Femur (tissue), 1 donor: ENCODE measurements around the gene PRMT7.
A peak's percentile ranks its signal among the peaks of the same experiment; 100 is the strongest.

Experiments
- DNase-seq: peaks from one replicate; pipeline ENCODE4 v3.0.0-alpha.2; 2017

PRMT7 gene

DNA sequence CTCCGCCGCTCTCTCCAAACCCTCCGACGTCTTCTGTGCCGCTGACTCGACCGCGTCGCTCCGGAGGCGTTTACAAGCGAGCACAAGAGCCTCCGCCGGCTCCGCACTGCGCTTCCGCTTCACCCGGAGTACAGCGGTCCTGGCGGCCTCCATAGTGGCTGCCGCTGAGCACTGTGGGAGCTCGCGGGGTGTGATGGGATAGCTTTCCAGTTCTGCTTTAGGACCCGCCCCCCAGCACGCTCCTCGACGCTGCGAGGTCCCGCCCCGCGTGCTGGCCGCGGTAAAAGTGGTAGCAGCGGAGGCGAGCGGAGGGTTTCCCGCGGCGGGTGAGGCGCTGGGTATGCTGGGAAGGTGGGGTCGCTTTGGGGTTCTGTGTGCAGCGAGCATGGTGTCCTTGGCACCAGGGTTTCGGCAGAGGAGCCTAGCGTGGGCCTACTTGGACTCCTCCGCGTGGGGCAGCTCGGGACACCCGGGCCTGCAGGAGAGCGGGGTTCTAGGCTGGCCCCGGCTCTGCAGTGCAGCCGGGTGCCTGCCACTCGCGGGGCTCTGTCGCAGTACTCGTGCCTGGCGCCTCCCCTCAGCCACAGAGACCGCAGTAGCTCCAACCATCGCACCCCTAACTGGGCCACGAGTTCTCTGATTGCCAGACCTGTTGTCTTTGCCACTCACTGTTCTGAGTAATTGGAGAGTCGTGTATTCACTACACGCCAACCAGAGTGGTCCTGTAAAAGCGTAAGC lies at the start of gene PRMT7, which contains the start of gene SLC7A6OS:
Gene PRMT7 (plus strand): TSS at position 246 of the 738 bp plus-strand sequence. CDS start 4,961 bp downstream, outside the sequence.
Gene SLC7A6OS (minus strand): TSS at position 173 of the 738 bp plus-strand sequence. CDS start 20 bp downstream, at position 153.
- peak; percentile 95 for DNase-seq

GRCh38 chr16:68263559-68264127 lies 47.2 kb upstream of the PRMT7 start:
- no peak for DNase-seq

DNA sequence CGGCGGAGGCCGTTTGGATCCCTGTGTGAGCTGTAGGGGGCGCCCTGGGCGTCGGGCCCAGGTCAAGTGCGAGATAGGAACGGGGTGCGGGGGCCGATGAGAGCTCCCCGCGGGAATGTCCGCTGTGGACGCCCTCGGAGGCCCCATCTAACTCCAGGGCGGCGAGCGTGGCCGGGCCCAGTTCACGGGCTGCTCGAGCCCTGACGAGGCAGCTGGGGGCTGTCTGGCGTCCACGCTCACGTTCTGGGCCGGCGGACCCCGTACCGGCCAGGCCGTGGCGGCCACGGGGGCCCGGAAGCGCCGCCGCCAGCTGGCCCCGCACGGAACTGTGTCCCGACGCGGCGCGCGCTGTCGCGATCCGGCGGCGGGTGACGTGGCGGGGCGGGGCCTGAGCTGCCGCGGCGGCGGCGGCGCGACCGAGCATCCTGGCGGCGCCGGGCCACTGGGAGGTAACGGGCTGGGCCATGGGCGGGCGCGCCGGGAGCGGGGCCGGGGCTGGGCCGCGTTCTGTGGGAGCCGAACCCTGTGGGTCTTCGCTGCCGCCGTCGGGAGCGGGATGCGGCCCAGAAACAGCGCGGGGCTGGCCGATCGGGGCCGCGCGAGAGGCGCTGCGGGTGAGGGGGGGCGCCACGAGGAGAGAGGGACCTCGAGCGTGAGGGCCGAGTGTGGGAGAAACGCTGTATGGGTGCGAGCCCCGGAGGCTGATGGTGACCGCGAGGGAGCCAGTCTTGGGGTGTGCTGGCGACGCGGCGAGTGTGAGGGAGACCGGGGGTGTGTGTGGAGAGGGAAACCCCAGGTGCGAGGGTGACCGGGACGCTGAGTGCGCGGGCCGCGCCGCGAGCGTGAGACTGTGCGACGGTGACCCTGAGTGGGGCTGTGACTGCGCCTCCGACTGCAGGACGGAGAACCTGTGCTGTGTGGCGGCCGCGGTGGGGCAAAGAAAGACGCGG lies 46.4 kb upstream of the PRMT7 start, which contains the start of gene SLC7A6:
Gene SLC7A6 (plus strand): TSS at position 399 of the 950 bp plus-strand sequence. CDS start 10,201 bp downstream, outside the sequence.
- peak; percentile 81 for DNase-seq

- peak; percentile 49 for DNase-seq
These were observed 45.5 kb upstream of the PRMT7 start for GRCh38 chr16:68265078-68265920.

DNA sequence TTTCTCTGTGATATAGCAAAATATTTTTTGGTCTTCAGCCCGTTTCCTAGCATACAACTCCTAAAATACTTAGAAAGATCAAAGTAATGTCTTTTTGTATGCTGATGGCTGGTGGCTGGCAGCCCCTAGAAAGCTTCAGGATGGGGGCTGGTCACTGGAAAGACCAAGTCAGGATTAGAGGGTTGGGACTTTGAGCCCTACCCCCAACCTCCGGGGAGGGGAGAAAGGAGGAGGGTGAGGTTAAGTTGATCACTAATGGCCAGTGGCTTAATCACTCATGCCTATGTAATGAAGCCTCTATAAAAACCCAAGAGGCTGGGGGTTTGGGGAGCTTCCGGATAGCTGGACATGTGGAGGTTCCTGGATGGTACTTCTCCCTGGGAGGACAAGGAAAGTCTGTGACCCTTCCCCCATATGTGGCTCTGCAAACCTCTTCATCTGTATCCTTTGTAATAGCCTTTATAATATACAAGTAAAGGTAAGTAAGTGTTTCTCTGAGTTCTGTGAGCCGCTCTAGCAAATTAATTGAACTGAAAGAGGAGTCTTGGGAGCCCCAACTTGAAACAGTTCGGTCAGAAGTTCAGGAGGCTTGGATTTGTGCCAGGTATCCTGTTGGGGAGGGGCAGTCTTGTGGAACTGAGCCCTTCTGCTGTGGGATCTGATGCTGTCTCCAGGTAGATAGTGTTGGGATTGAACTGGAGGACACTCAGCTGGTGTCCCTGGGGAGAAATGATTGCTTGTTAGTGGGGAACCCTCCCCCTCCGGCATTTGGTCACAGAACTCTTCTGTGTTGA lies 43.0 kb upstream of the PRMT7 start:
- no peak for DNase-seq

- no peak for DNase-seq
These were observed 41.0 kb upstream of the PRMT7 start for GRCh38 chr16:68269793-68270192.

DNA sequence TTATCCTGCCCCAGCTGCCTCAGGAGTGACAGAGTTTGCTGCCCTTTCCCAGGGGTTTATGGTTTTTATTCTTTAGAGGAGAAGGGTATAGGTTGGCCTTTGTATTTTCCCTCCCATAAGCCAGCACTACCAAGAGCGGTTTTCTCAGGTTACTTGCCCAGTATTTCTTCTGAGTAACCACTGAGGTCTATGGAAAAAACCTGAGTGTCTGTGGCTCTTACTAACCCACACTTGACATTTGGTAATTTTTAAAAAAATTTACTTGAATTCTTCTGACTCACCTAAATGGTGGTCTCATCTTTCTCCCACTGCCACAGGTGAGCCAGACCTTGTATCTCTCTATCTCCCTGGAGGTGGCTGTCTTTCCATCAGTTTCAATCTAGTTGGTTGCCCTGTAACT lies 40.5 kb upstream of the PRMT7 start:
- DNase-seq = no peak

GRCh38 chr16:68272507-68273209 lies 38.2 kb upstream of the PRMT7 start:
- DNase-seq = no peak

DNA sequence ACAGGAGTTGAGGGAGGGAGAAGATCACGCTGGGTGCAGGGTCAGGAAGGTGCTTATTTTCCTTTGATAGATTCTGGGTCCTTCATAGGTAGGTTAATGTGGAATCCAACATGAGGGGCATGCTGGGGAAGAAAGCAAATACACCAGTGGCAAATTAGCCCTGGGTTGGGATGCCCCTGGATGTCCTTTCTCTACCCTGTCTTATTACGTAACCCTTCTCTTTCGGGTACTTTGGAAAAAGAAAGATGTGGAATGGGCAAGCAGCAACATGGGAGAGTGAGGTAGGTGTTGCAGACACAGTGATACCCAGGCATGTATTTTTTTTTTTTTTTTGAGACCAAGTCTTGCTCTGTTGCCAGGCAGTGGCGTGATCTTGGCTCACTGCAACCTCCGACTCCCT lies 37.4 kb upstream of the PRMT7 start:
- no peak for DNase-seq

DNA sequence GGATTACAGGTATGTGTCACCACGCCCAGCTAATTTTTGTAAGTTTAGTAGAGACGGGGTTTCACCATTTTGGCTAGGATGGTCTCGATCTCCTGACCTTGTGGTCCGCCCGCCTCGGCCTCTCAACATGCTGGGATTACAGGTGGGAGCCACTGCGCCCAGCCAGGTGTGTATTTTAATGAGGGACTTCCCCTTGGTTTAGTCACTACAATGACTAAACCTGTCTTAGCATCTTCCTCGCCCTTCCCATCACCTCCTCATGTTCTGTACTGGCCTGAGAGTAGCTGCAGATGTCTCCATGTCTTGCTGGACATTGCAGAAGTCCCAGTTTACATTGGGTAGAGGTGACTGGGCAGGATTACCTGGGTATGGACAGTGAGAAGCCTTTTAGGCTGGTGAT lies 36.9 kb upstream of the PRMT7 start:
- no peak for DNase-seq

DNA sequence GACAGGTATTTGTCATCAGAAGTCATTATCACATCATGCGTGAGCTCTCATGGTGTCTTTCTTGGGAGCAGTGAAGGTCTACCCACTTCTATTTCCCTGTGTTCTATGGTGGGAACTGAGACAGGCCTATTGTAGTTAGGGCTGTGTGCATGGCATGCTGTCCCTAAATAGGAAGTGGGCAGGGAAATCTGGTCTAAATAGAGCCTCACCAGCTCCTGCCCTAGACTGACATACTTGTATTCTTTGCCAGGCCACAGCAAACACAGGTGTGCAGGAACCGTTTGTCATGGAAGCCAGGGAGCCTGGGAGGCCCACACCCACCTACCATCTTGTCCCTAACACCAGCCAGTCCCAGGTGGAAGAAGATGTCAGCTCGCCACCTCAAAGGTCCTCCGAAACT lies 36.4 kb upstream of the PRMT7 start:
- no peak for DNase-seq

DNA sequence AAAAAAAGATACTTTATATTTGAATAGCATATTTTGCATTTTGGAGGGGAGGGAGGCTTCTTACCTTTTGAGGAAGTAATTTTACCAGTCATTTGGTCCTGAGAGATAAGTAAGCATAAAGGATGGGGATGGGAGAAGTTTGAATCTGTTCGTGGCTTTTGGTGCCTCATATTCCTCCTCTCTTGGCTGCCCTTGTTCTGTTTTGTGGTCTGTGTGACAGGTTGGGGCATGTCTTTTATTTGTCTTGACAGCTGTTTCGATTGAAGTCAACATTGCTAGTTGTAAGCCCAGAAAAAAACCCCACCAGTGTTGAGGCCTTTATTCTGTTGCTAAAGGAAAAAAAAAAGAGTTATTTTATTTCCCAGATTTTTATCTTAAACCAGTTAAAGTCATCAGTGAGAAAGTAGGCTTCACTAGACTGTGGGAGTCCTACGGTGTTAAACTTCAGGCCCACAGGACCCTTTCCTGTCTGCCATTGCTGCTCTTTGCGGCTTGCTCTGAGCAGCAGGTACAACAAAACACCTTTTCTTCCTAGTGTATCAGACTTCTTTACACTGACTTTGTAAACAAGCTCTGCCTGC lies 35.1 kb upstream of the PRMT7 start:
- DNase-seq = no peak

- no peak for DNase-seq
These were observed 34.6 kb upstream of the PRMT7 start for GRCh38 chr16:68276223-68276622.

DNA sequence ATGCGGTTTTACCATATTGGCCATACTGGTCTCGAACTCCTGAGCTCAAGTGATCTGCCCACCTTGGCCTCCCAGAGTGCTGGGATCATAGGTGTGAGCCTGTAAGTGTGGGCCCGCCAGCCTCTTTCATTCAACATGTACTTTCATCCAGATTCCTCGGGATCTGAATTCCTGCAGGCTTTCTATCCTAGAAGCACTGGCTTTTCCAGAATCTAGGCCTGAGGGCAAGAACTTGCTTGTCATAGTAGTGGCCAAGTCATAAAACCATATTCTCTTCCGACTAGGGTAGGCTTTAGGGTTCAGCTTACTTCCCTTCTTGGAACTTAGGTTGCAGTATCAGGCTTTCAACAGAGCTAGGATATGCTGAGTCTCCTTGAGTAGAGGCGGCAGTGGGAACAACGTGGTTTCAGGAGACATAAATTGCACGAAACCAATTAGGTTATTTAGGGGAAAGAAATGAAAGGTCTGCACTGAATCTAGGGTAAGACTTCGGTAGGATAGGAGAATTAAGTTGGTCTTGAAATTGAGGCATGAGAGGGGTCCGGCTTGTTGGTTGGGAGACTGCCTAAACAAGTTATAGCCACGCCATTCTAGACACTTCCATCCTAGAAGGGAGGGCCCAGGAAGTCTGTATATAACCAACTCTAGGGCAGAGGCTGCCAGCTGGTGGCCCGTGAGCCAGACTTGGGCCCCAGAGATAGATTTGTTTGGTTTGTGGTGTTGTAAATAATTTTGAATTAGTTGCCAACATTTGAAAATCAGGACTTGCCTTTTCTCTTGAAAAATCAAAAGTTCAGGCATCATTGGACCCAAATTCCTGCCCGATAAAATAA lies 30.9 kb upstream of the PRMT7 start:
- no peak for DNase-seq

DNA sequence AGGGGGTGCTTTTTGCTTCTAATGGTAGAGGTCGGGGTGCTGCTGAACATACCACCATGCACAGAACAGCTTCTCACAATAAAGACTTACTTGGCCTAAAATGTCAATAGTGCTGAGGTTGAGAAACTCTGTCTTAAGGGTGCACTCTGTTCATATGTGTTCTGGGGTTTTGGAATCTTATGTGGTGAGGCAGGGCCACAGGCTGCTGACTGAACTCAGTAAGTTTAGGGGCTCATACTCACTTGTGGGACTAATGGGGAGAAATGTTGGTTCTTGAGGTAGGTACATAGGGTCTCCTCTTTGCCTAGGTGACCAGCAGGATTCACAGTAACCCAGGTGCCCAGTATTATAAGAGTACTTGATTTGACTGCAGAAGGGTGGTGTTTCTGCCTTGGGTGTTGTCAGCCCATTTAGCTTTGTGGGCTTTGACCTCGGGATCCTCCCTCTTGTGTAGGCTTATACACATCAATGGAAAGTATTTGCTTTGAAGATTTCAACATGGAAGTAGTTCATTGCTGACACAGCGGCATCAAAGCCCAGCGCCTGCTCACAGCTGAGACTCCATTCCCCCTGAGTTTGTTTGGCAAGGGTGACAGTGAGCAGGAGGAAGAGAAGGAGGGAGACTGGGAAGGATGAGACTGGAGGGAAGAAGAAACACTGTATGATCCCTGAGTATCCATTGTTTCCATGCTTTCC lies 29.3 kb upstream of the PRMT7 start:
- no peak for DNase-seq

GRCh38 chr16:68282064-68282452 lies 28.8 kb upstream of the PRMT7 start:
- no peak for DNase-seq

GRCh38 chr16:68283346-68283745 lies 27.5 kb upstream of the PRMT7 start:
- DNase-seq = no peak

DNA sequence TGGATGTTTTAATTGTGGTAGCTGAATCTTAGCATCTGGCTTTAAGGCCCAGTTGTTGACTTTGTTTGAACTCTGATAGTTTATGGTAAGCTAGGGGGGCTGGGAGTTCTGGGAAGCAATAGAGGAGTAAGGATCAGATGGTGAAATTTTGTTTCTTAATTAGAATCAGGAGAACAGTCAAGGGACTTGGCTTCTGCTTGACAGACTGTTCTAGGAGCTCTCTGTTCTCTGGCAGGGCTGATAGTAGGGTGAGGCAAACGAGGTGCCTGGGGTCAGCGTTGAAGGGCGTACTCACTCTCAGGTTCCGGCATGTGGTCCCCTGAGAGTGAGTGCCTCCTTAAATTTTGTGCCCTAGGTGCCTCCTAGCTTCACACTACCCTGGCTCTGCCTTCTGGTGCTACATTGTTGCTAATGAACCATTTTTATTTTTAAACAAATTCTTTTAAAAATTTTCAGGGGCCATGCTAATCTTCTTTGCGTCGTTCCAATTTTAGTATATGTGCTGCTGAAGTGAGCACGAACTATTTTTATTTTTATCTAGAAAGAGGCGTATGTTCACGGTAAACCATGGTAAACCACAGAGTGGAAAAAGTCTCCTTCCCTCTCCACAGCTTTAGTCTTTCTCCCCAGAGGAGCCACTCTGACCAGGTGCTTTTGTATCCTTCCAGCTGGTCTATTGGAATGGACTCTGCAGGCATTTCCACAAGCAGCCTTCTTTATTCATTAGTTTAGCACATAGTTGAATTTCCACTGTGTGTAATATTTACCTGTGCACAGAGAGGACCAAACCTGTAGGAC lies 26.8 kb upstream of the PRMT7 start:
- DNase-seq = no peak
